ENCODE measurements around the gene DMXL2.
"Not testable (repeated sequence)": the region's sequence is repeated elsewhere in the genome, so short reads cannot be mapped to it uniquely, and the experiment has no call there.

The DMXL2 gene

GRCh38 chr15:51483520-51483919 is 139.1 kb downstream of the DMXL2 start:
- DNase-seq, result no peak

GRCh38 chr15:51475736-51476135 is 146.8 kb downstream of the DMXL2 start:
- DNase-seq, result no peak

- DNase-seq, result no peak
These were observed 152.1 kb downstream of the DMXL2 start for GRCh38 chr15:51470512-51470911.

GRCh38 chr15:51460796-51461195 is 161.8 kb downstream of the DMXL2 start:
- no peak for DNase-seq

- DNase-seq, result no peak
These were observed 172.6 kb downstream of the DMXL2 start for GRCh38 chr15:51450001-51450400.

GRCh38 chr15:51448622-51449399 is 173.8 kb downstream of the DMXL2 start:
- DNase-seq, result no peak

- no peak for DNase-seq
These were observed 174.5 kb downstream of the DMXL2 start for GRCh38 chr15:51447855-51448621.

GRCh38 chr15:51446029-51446744 is 176.4 kb downstream of the DMXL2 start:
- DNase-seq, result not testable (repeated sequence)

- DNase-seq, result no peak
These were observed 177.8 kb downstream of the DMXL2 start for GRCh38 chr15:51444807-51445206.

- DNase-seq, result no peak
These were observed 178.5 kb downstream of the DMXL2 start for GRCh38 chr15:51444112-51444511.

- no peak for DNase-seq
These were observed 179.2 kb downstream of the DMXL2 start for GRCh38 chr15:51443282-51443914.

GRCh38 chr15:51438526-51438925 is 184.0 kb downstream of the DMXL2 start:
- no peak for DNase-seq

GRCh38 chr15:51425517-51426040 is 197.0 kb downstream of the DMXL2 start:
- no peak for DNase-seq

- no peak for DNase-seq
These were observed 197.8 kb downstream of the DMXL2 start for GRCh38 chr15:51424780-51425179.

GRCh38 chr15:51423040-51423439 is 199.5 kb downstream of the DMXL2 start:
- not testable (repeated sequence) for DNase-seq

GRCh38 chr15:51416129-51416528 is 206.4 kb downstream of the DMXL2 start:
- DNase-seq, result no peak

GRCh38 chr15:51414256-51414860 is 208.2 kb downstream of the DMXL2 start:
- DNase-seq, result no peak

- DNase-seq, result no peak
These were observed 216.7 kb downstream of the DMXL2 start for GRCh38 chr15:51405693-51406523.

GRCh38 chr15:51403946-51404695 is 218.4 kb downstream of the DMXL2 start:
- no peak for DNase-seq

GRCh38 chr15:51403072-51403878 is 219.3 kb downstream of the DMXL2 start:
- no peak for DNase-seq
